Measurements from ENCODE around the gene CRTC3. TPM values are rescaled to one million over a fixed set of nuclear protein-coding genes. Genes with fewer than 3 reads are reported as not detected.
A peak's percentile ranks its signal among the peaks of the same experiment; 100 is the strongest.
"Not testable (repeated sequence)": the region's sequence is repeated elsewhere in the genome, so short reads cannot be mapped to it uniquely, and the experiment has no call there.

Gene CRTC3
- total and polyA plus RNA-seq, 2 of the 4 experiments (the other 2 are of a cell fraction), result 4.7 to 14.8 TPM

GRCh38 chr15:90660999-90661330 is 131.2 kb downstream of the CRTC3 start:
- H3K79me1 ChIP-seq (ENCODE audit: low read depth in 1 of 2, low read length in 2 of 2); BruUV-seq (replicated peaks); H3K9me3 ChIP-seq (ENCODE audit: control insufficient read depth, insufficient read depth, low read length); H3K27ac ChIP-seq (ENCODE audit: insufficient read depth, low read length); H3K27me3 ChIP-seq (ENCODE audit: control insufficient read depth, insufficient read depth, low read length); ATAC-seq (ENCODE audit: low read depth); H2BK120ac ChIP-seq (ENCODE audit: low read depth, low read length); H3K36me3 ChIP-seq (ENCODE audit: control insufficient read depth, insufficient read depth, low read length); H4K91ac ChIP-seq (ENCODE audit: insufficient read depth, low read depth, low read length); DNase-seq; H4K20me1 ChIP-seq (ENCODE audit: insufficient read depth, low read length); H2BK15ac ChIP-seq (ENCODE audit: low read depth, low read length); H3K23ac ChIP-seq (ENCODE audit: low read depth, low read length); H2BK5ac ChIP-seq (ENCODE audit: low read depth, low read length, poor library complexity, severe bottlenecking); H3K56ac ChIP-seq (ENCODE audit: extremely low read depth, insufficient read depth, low read length); H3K18ac ChIP-seq (ENCODE audit: low read depth, low read length); dilution Hi-C loops (cut with HindIII; ENCODE audit: low sequenced_read_pairs, unreplicated experiment); H3K4me2 ChIP-seq (ENCODE audit: low read depth, low read length); H4K5ac ChIP-seq (ENCODE audit: low read depth, low read length); H3K14ac ChIP-seq (replicated peaks; ENCODE audit: low read depth, low read length); H3K4me3 ChIP-seq (ENCODE audit: insufficient read depth, low read depth, low read length); H3K9ac ChIP-seq (ENCODE audit: low read depth, low read length); CTCF ChIA-PET; in situ Hi-C loops (cut with MboI; ENCODE audit: low sequenced_read_pairs); H2AK5ac ChIP-seq (ENCODE audit: low read depth, low read length); H3K9me1 ChIP-seq (ENCODE audit: insufficient read depth, low read length); H2AK9ac ChIP-seq (replicated peaks; ENCODE audit: low read depth, low read length, poor library complexity); H4K8ac ChIP-seq (ENCODE audit: low read depth in 2 of 2, low read length in 2 of 2); POLR2A ChIA-PET (ENCODE audit: unreplicated experiment); H2BK20ac ChIP-seq (ENCODE audit: low read depth, low read length): not testable (repeated sequence)
- intact Hi-C loops (cut with micrococcal nuclease), result loop anchor here (5.0 kb wide), 1 partner anchor 226 kb away; no protein-coding TSS in a partner anchor
- Histone ChIP-seq H3K4me1 (ENCODE audit: control insufficient read depth, insufficient read depth, low read length) (peaks cover 11% of the 10 kb centered on the region), H2AFZ (replicated peaks; ENCODE audit: low read length, poor library complexity) (peak overlapping the region; percentile 79), H3K4ac (ENCODE audit: low read depth, low read length) (peak overlapping the region; percentile 12)
- WGBS, 2 experiments (ENCODE audit: extremely low coverage in 2 of 2, insufficient read length in 1 of 2), result no CpG with 5 or more reads among the region's 4 CpGs

- H3K4ac ChIP-seq (ENCODE audit: low read depth, low read length); H2BK20ac ChIP-seq (ENCODE audit: low read depth, low read length); H3K23ac ChIP-seq (ENCODE audit: low read depth, low read length); H2AFZ ChIP-seq (replicated peaks; ENCODE audit: low read length, poor library complexity); dilution Hi-C loops (cut with HindIII; ENCODE audit: low sequenced_read_pairs, unreplicated experiment); POLR2A ChIA-PET (ENCODE audit: unreplicated experiment); H3K56ac ChIP-seq (ENCODE audit: extremely low read depth, insufficient read depth, low read length); H3K79me1 ChIP-seq (ENCODE audit: low read depth in 1 of 2, low read length in 2 of 2); H3K27me3 ChIP-seq (ENCODE audit: control insufficient read depth, insufficient read depth, low read length); H3K9ac ChIP-seq (ENCODE audit: low read depth, low read length); DNase-seq; H2BK15ac ChIP-seq (ENCODE audit: low read depth, low read length); H4K8ac ChIP-seq (ENCODE audit: low read depth in 2 of 2, low read length in 2 of 2); H2BK120ac ChIP-seq (ENCODE audit: low read depth, low read length); H4K5ac ChIP-seq (ENCODE audit: low read depth, low read length); H3K14ac ChIP-seq (replicated peaks; ENCODE audit: low read depth, low read length); ATAC-seq (ENCODE audit: low read depth); BruUV-seq (replicated peaks); H2AK9ac ChIP-seq (replicated peaks; ENCODE audit: low read depth, low read length, poor library complexity); H2BK5ac ChIP-seq (ENCODE audit: low read depth, low read length, poor library complexity, severe bottlenecking); H3K18ac ChIP-seq (ENCODE audit: low read depth, low read length); H3K4me3 ChIP-seq (ENCODE audit: insufficient read depth, low read depth, low read length); H3K27ac ChIP-seq (ENCODE audit: insufficient read depth, low read length); in situ Hi-C loops (cut with MboI; ENCODE audit: low sequenced_read_pairs); H4K20me1 ChIP-seq (ENCODE audit: insufficient read depth, low read length); H3K36me3 ChIP-seq (ENCODE audit: control insufficient read depth, insufficient read depth, low read length); H3K9me3 ChIP-seq (ENCODE audit: control insufficient read depth, insufficient read depth, low read length); H2AK5ac ChIP-seq (ENCODE audit: low read depth, low read length); H3K4me2 ChIP-seq (ENCODE audit: low read depth, low read length); H3K9me1 ChIP-seq (ENCODE audit: insufficient read depth, low read length); H4K91ac ChIP-seq (ENCODE audit: insufficient read depth, low read depth, low read length): not testable (repeated sequence)
- CTCF ChIA-PET, result interaction anchor here (0.6 kb wide), 1 partner anchor 215 kb away, joined by 3 read pairs; no protein-coding TSS in a partner anchor
- 100% methylated on average over 7 of the region's 10 CpGs; no CpG with 5 or more reads in 1 of the 2 experiments for WGBS, 2 experiments (ENCODE audit: extremely low coverage in 2 of 2, insufficient read length in 1 of 2)
- H3K4me1 ChIP-seq (ENCODE audit: control insufficient read depth, insufficient read depth, low read length), result peaks cover 18% of the 10 kb centered on the region
- intact Hi-C loops (cut with micrococcal nuclease), result loop anchor here (5.0 kb wide), 1 partner anchor 223 kb away; no protein-coding TSS in a partner anchor
These were observed 134.3 kb downstream of the CRTC3 start for GRCh38 chr15:90664081-90664461.
